Liver (tissue), 3 donors: ENCODE results near the gene UVSSA.

Experiments
- ATF3 ChIP-seq: IDR thresholded peaks from 2 replicates; pipeline ENCODE4 v1.6.1; 2016; ENCODE audit warnings: antibody characterized with exemption
- CTCF ChIP-seq: fragments of 150-350 bp; IDR thresholded peaks from 2 replicates; pipeline ENCODE4 v1.5.1; 2017; ENCODE audit warnings: improper control_type of control experiment, low read depth, low read length; ENCODE audit not compliant: missing input control
- GABPA ChIP-seq, 2 donors: IDR thresholded peaks in 1 of 2; conservative IDR thresholded peaks in 1 of 2; 2 replicates each; pipeline ENCODE4 v1.6.1; 2016; ENCODE audit warnings: antibody characterized with exemption in 2 of 2, mild to moderate bottlenecking in 1 of 2, moderate library complexity in 1 of 2
- JUND ChIP-seq, 2 donors: IDR thresholded peaks; 2 replicates each; pipeline ENCODE4 v1.6.1; 2016; ENCODE audit warnings: antibody characterized with exemption in 2 of 2
- MAX ChIP-seq: IDR thresholded peaks from 2 replicates; pipeline ENCODE4 v1.6.1; 2016; ENCODE audit warnings: antibody characterized with exemption
- RAD21 ChIP-seq, 2 donors: IDR thresholded peaks; 2 replicates each; pipeline ENCODE4 v1.6.1; 2016; ENCODE audit warnings: antibody characterized with exemption in 2 of 2, mild to moderate bottlenecking in 2 of 2
- REST ChIP-seq: IDR thresholded peaks from 2 replicates; pipeline ENCODE4 v1.6.1; 2016; ENCODE audit warnings: antibody characterized with exemption, mild to moderate bottlenecking
- SP1 ChIP-seq: IDR thresholded peaks from 2 replicates; pipeline ENCODE4 v1.6.1; 2018; ENCODE audit warnings: antibody characterized with exemption, mild to moderate bottlenecking
- TAF1 ChIP-seq: conservative IDR thresholded peaks from 2 replicates; pipeline ENCODE4 v1.6.1; 2016; ENCODE audit warnings: antibody characterized with exemption, mild to moderate bottlenecking
- ZBTB33 ChIP-seq: IDR thresholded peaks from 2 replicates; pipeline ENCODE4 v1.6.1; 2016; ENCODE audit warnings: antibody characterized with exemption
- donor health status: healthy.
- donor health status: healthy.

- TF ChIP-seq CTCF (no peak), ZBTB33 (no peak), REST (no peak), ATF3 (no peak), SP1 (no peak), TAF1 (no peak), GABPA (IDR thresholded peaks at IDR 0.05 in 1 of 2, conservative IDR thresholded peaks at IDR 0.05 in 1 of 2) (no peak), MAX (no peak), RAD21 (IDR thresholded peaks at IDR 0.05) (no peak), JUND (IDR thresholded peaks at IDR 0.05) (no peak)
Measured at GRCh38 chr4:1332686-1333085, 14.3 kb upstream of the UVSSA start.
